H1 (cell line): Measurements from ENCODE around the gene TPT1.
"Not testable (repeated sequence)": the region's sequence is repeated elsewhere in the genome, so short reads cannot be mapped to it uniquely, and the experiment has no call there.

Experiments used
- EP300 ChIP-seq, 2 experiments: IDR thresholded peaks; 1 replicate in 1 of 2; 2 replicates in 1 of 2; pipeline ENCODE4 v1.6.1; 2011 to 2012; ENCODE audit warnings: low read depth in 2 of 2, low read length in 2 of 2, mild to moderate bottlenecking in 2 of 2, borderline replicate concordance in 1 of 2, inconsistent platforms in 1 of 2, moderate library complexity in 1 of 2
- TAF1 ChIP-seq: IDR thresholded peaks from 2 replicates; pipeline ENCODE4 v1.6.1; 2011; ENCODE audit warnings: mild to moderate bottlenecking, low read depth, low read length
- ZNF274 ChIP-seq: IDR thresholded peaks from 2 replicates; pipeline ENCODE4 v1.7.0; 2012; ENCODE audit warnings: low read length, borderline replicate concordance; ENCODE audit errors: extremely low read depth
- TF ChIP-seq, protein P1 (sequence below), 3 experiments: IDR thresholded peaks; 1 replicate in 2 of 3; 2 replicates in 1 of 3; pipeline versions ENCODE4 v1.5.1 to v1.6.1; 2011; ENCODE audit warnings: low read length in 3 of 3, mild to moderate bottlenecking in 3 of 3, inconsistent platforms in 2 of 3, low read depth in 1 of 3, moderate library complexity in 1 of 3; ENCODE audit not compliant: insufficient read depth in 1 of 3; ENCODE audit errors: control extremely low read depth in 1 of 3

DNA sequence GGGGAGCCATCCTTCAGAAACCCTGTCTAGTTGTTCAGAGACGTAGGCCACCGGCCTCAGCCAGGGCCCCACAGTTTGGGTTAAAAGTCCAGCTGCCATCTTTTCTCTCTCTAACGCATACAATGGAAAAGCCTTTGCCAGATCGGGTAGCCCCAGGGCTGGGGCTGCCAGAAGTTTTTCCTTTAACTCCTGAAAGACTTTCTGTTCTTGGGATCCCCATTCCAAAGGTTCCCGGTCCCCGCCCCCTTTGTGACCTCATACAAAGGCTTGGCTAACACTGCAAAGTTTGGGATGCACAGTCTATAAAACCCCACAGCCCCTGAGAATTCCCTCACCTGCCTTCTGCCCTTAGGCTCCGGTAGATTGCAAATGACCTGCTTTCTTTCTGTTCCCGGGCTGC lies 41.8 kb upstream of the TPT1 start:
- TF ChIP-seq, protein P1, sequence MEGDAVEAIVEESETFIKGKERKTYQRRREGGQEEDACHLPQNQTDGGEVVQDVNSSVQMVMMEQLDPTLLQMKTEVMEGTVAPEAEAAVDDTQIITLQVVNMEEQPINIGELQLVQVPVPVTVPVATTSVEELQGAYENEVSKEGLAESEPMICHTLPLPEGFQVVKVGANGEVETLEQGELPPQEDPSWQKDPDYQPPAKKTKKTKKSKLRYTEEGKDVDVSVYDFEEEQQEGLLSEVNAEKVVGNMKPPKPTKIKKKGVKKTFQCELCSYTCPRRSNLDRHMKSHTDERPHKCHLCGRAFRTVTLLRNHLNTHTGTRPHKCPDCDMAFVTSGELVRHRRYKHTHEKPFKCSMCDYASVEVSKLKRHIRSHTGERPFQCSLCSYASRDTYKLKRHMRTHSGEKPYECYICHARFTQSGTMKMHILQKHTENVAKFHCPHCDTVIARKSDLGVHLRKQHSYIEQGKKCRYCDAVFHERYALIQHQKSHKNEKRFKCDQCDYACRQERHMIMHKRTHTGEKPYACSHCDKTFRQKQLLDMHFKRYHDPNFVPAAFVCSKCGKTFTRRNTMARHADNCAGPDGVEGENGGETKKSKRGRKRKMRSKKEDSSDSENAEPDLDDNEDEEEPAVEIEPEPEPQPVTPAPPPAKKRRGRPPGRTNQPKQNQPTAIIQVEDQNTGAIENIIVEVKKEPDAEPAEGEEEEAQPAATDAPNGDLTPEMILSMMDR (IDR thresholded peaks at IDR 0.05; ENCODE audit: control extremely low read depth in 1 of 3, insufficient read depth in 1 of 3, low read depth in 1 of 3, low read length in 3 of 3) = not testable (repeated sequence)
- TF ChIP-seq TAF1; EP300 (IDR thresholded peaks at IDR 0.05; ENCODE audit: borderline replicate concordance in 1 of 2, low read depth in 2 of 2, low read length in 2 of 2); ZNF274: not testable (repeated sequence)
